CD4-positive, alpha-beta T cell treated with Interleukin-15 for 1 hour (primary cell): ENCODE results near the gene SUMO4.

Experiments used
- DNase-seq: peaks from one replicate; pipeline ENCODE4 v3.0.0-alpha.2; 2020

Gene SUMO4

GRCh38 chr6:149392093-149392492 lies 8.0 kb upstream of the SUMO4 start:
- no peak for DNase-seq

GRCh38 chr6:149392535-149392934 lies 7.5 kb upstream of the SUMO4 start:
- DNase-seq, result no peak

- no peak for DNase-seq
Measured at GRCh38 chr6:149393002-149393679, 6.9 kb upstream of the SUMO4 start.

- no peak for DNase-seq
Measured at GRCh38 chr6:149395185-149395584, 4.9 kb upstream of the SUMO4 start.

- no peak for DNase-seq
Measured at GRCh38 chr6:149397384-149397783, 2.7 kb upstream of the SUMO4 start.

- no peak for DNase-seq
Measured at GRCh38 chr6:149403534-149403933, 3.5 kb downstream of the SUMO4 start.

- no peak for DNase-seq
Measured at GRCh38 chr6:149405823-149406765, 6.0 kb downstream of the SUMO4 start.

GRCh38 chr6:149409617-149410016 lies 9.6 kb downstream of the SUMO4 start:
- DNase-seq, result no peak

GRCh38 chr6:149410557-149410956 lies 10.5 kb downstream of the SUMO4 start:
- DNase-seq, result no peak

- DNase-seq, result no peak
Measured at GRCh38 chr6:149414009-149414408, 13.9 kb downstream of the SUMO4 start.

- no peak for DNase-seq
Measured at GRCh38 chr6:149414821-149415220, 14.8 kb downstream of the SUMO4 start.

GRCh38 chr6:149419696-149420404 lies 19.8 kb downstream of the SUMO4 start:
- DNase-seq, result no peak

- no peak for DNase-seq
Measured at GRCh38 chr6:149421132-149421531, 21.1 kb downstream of the SUMO4 start.

GRCh38 chr6:149422581-149422980 lies 22.5 kb downstream of the SUMO4 start:
- no peak for DNase-seq

- DNase-seq, result no peak
Measured at GRCh38 chr6:149423964-149424440, 23.9 kb downstream of the SUMO4 start.

GRCh38 chr6:149425224-149425623 lies 25.2 kb downstream of the SUMO4 start:
- DNase-seq, result no peak

- DNase-seq, result no peak
Measured at GRCh38 chr6:149425754-149426153, 25.7 kb downstream of the SUMO4 start.

- DNase-seq, result no peak
Measured at GRCh38 chr6:149428606-149429005, 28.5 kb downstream of the SUMO4 start.

GRCh38 chr6:149429427-149430360 lies 29.6 kb downstream of the SUMO4 start:
- no peak for DNase-seq

GRCh38 chr6:149431905-149432775 lies 32.1 kb downstream of the SUMO4 start:
- DNase-seq, result peak; percentile 82

GRCh38 chr6:149433405-149433804 lies 33.3 kb downstream of the SUMO4 start:
- DNase-seq, result no peak
